Measurements from ENCODE around the gene SLC6A15.

DNA sequence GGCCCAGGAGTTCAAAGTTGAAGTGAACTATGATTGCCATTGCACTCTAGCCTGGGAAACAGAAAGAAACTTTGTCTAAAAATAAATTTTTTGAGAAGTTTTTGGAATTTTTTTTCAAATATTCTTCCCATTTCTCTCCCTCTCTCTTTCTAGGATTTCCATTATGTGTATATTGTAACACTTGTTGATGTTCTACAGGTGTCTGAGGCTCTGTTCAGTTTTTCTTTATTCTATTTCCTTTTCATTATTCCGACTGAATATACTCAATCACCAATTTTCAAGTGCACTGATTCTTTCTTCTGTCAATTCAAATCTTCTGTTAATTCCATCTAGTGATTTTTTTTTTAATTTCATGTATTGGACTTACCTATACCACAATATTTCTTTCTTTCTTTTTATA is 48.3 kb upstream of the SLC6A15 start:
- TF ChIP-seq ZNF274 (IDR thresholded peaks at IDR 0.05; ENCODE audit: low read depth, low read length) = no peak
- TF ChIP-seq YY1 (IDR thresholded peaks at IDR 0.05; ENCODE audit: insufficient read depth, insufficient read length) = no peak
- TF ChIP-seq SUZ12 (IDR thresholded peaks at IDR 0.05; ENCODE audit: extremely low read depth, insufficient read depth, insufficient read length) = no peak
